Neural progenitor cell (in vitro differentiated cells): ENCODE data around the gene SGCD.

ENCODE experiments used
- EZH2 ChIP-seq: fragments of 200-600 bp; sonication (generic); IDR thresholded peaks from 2 replicates; pipeline ENCODE4 v1.6.1; 2017; ENCODE audit warnings: antibody characterized with exemption, mild to moderate bottlenecking, moderate library complexity
- TF ChIP-seq, protein P1 (sequence below): fragments of 200-600 bp; sonication (generic); IDR thresholded peaks from 2 replicates; pipeline ENCODE4 v1.5.1; 2017; ENCODE audit warnings: antibody characterized with exemption, mild to moderate bottlenecking

DNA sequence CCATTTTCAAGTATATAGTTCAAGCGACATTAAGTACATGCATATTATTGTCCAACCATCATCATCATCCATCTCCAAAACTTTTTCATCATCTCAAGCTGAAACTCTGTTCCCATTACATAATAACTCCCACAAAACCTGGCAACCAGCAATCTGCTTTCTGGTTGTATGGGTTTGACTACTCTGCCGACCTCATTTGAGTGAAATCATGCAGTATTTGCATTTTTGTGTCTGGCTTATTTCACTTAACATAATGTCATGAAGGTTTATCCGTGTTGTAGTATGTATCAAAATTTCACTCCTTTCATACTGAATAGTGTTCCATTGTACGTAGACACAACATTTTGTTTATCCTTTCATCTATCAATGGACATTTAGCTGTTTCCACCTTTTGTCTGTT lies 74.8 kb downstream of the SGCD start:
- TF ChIP-seq, protein P1, sequence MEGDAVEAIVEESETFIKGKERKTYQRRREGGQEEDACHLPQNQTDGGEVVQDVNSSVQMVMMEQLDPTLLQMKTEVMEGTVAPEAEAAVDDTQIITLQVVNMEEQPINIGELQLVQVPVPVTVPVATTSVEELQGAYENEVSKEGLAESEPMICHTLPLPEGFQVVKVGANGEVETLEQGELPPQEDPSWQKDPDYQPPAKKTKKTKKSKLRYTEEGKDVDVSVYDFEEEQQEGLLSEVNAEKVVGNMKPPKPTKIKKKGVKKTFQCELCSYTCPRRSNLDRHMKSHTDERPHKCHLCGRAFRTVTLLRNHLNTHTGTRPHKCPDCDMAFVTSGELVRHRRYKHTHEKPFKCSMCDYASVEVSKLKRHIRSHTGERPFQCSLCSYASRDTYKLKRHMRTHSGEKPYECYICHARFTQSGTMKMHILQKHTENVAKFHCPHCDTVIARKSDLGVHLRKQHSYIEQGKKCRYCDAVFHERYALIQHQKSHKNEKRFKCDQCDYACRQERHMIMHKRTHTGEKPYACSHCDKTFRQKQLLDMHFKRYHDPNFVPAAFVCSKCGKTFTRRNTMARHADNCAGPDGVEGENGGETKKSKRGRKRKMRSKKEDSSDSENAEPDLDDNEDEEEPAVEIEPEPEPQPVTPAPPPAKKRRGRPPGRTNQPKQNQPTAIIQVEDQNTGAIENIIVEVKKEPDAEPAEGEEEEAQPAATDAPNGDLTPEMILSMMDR = no peak
- TF ChIP-seq EZH2 = no peak
